A673 (cell line): ENCODE data around the gene CD40.

Experiments
- CTCF ChIP-seq: fragments of 300-800, 200-600 bp; sonication (generic); conservative IDR thresholded peaks from 2 replicates; pipeline ENCODE4 v1.5.1; 2017; ENCODE audit warnings: low read depth, mild to moderate bottlenecking, antibody characterized with exemption, low read length, moderate library complexity, mixed read lengths
- EZH2 ChIP-seq: fragments of 200-600 bp; sonication (generic); IDR thresholded peaks from 2 replicates; pipeline ENCODE4 v1.6.1; 2017; ENCODE audit warnings: borderline replicate concordance, low read depth, mild to moderate bottlenecking, mixed read lengths, antibody characterized with exemption, low read length; ENCODE audit not compliant: poor library complexity, severe bottlenecking

- TF ChIP-seq CTCF, result no peak
- no peak for TF ChIP-seq EZH2
These were observed 30.4 kb downstream of the CD40 start for GRCh38 chr20:46148313-46149208.
